GM18517 (cell line): ENCODE data around the gene FAIM2.

Experiments
- ATAC-seq: cut with Tn5 transposase; IDR thresholded peaks from one replicate; pipeline ENCODE4 v1.9.1; 2021; ENCODE audit warnings: mild to moderate bottlenecking, moderate library complexity; ENCODE audit not compliant: unreplicated experiment

Gene FAIM2

GRCh38 chr12:49903700-49904423, at the start of gene FAIM2:
TSS of gene FAIM2 (minus strand) at chr12:49903900. CDS start at chr12:49903792, 108 bp downstream.
- no peak for ATAC-seq

- no peak for ATAC-seq
Observed at GRCh38 chr12:49953151-49953550, 49.5 kb upstream of the FAIM2 start.

- ATAC-seq, result no peak
Observed at GRCh38 chr12:49952391-49953055, 48.8 kb upstream of the FAIM2 start.

- no peak for ATAC-seq
Observed at GRCh38 chr12:49951411-49952240, 47.9 kb upstream of the FAIM2 start.

GRCh38 chr12:49950273-49951251, 46.9 kb upstream of the FAIM2 start, which contains the start of gene AQP2:
TSS of gene AQP2 (plus strand) at chr12:49950737. CDS start at chr12:49950831, 94 bp downstream.
- no peak for ATAC-seq

GRCh38 chr12:49949866-49950265, 46.2 kb upstream of the FAIM2 start:
- no peak for ATAC-seq

- ATAC-seq, result no peak
Observed at GRCh38 chr12:49948866-49949845, 45.5 kb upstream of the FAIM2 start.

- no peak for ATAC-seq
Observed at GRCh38 chr12:49947593-49948226, 44.0 kb upstream of the FAIM2 start.

- ATAC-seq, result no peak
Observed at GRCh38 chr12:49946497-49946896, 42.8 kb upstream of the FAIM2 start.

GRCh38 chr12:49946086-49946485, 42.4 kb upstream of the FAIM2 start:
- no peak for ATAC-seq

GRCh38 chr12:49945394-49946080, 41.8 kb upstream of the FAIM2 start:
- ATAC-seq, result peak; percentile 77

GRCh38 chr12:49944718-49945117, 41.0 kb upstream of the FAIM2 start:
- no peak for ATAC-seq

- ATAC-seq, result no peak
Observed at GRCh38 chr12:49944046-49944445, 40.3 kb upstream of the FAIM2 start.

- no peak for ATAC-seq
Observed at GRCh38 chr12:49943625-49943960, 39.9 kb upstream of the FAIM2 start.

GRCh38 chr12:49942921-49943624, 39.4 kb upstream of the FAIM2 start:
- ATAC-seq, result no peak

GRCh38 chr12:49942512-49942893, 38.8 kb upstream of the FAIM2 start:
- no peak for ATAC-seq
